Mesodermal cell (in vitro differentiated cells): ENCODE measurements around the gene NOS1.

ENCODE experiments used
- H3K27ac ChIP-seq: 2 replicates; pipeline ENCODE4 v1.7.0; 2013; ENCODE audit warnings: mild to moderate bottlenecking, low read depth, low read length, moderate library complexity; ENCODE audit not compliant: severe bottlenecking
- H3K36me3 ChIP-seq: 2 replicates; pipeline ENCODE4 v1.7.1; 2013; ENCODE audit warnings: mild to moderate bottlenecking, low read length, moderate library complexity; ENCODE audit not compliant: control insufficient read depth, insufficient read depth
- H3K4me1 ChIP-seq: one replicate; pipeline ENCODE4 v1.7.1; 2013; ENCODE audit warnings: mild to moderate bottlenecking, low read length; ENCODE audit not compliant: insufficient read depth, control insufficient read depth, poor library complexity, severe bottlenecking
- H3K4me3 ChIP-seq: 2 replicates; pipeline ENCODE4 v1.7.0; 2013; ENCODE audit warnings: low read length, control low read depth, mild to moderate bottlenecking; ENCODE audit not compliant: insufficient read depth, poor library complexity, severe bottlenecking; ENCODE audit errors: extremely low read depth
- H3K9me3 ChIP-seq: 2 replicates; pipeline ENCODE4 v1.7.1; 2013; ENCODE audit warnings: mild to moderate bottlenecking, low read length, moderate library complexity; ENCODE audit not compliant: control insufficient read depth
- WGBS, 2 experiments: methylation state at CpG; one replicate each; pipeline ENCODE4 v1.1.5; 2013; ENCODE audit warnings: missing lambda C conversion rate in 2 of 2; ENCODE audit not compliant: insufficient coverage in 2 of 2; 5-methylcytosine and 5-hydroxymethylcytosine counted together

NOS1 gene

GRCh38 chr12:117300174-117300573 is 61.3 kb downstream of the NOS1 start:
- no peaks in the 10 kb centered on the region for H3K36me3 ChIP-seq
- 92 to 94% methylated on average over 2 to 3 of the region's 4 CpGs for WGBS, 2 experiments
- no peak overlapping the region for H3K27ac ChIP-seq
- H3K4me1 ChIP-seq: no peaks in the 10 kb centered on the region
- no peaks in the 10 kb centered on the region for H3K9me3 ChIP-seq
- H3K4me3 ChIP-seq: no peak overlapping the region

GRCh38 chr12:117298648-117299225 is 62.7 kb downstream of the NOS1 start:
- WGBS, 2 experiments: 85 to 93% methylated on average over 6 to 9 of the region's 11 CpGs
- Histone ChIP-seq H3K4me3 (no peak overlapping the region), H3K36me3 (no peaks in the 10 kb centered on the region), H3K9me3 (no peaks in the 10 kb centered on the region), H3K4me1 (no peaks in the 10 kb centered on the region), H3K27ac (no peak overlapping the region)

DNA sequence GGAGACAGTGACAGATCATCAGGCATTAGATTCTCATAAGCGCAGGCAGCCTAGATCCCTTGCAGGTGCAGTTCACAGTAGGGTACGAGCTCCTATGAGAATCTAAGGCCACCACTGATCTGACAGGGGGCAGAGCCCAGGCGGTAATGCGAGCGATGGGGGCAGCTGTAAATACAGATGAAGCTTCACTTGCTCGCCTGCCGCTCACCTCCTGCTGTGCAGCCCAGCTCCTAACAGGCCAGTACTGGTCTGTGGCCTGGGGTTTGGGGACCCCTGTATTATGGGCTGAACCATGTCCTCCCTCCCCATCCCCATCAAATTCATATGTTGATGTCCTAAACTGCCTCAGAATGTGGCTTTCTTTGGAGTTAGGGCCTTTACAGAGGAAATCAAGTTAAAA is 63.2 kb downstream of the NOS1 start:
- 90 to 91% methylated on average over 5 to 7 of the region's 7 CpGs for WGBS, 2 experiments
- Histone ChIP-seq H3K36me3 (no peaks in the 10 kb centered on the region), H3K4me3 (no peak overlapping the region), H3K9me3 (no peaks in the 10 kb centered on the region), H3K4me1 (no peaks in the 10 kb centered on the region), H3K27ac (no peak overlapping the region)

DNA sequence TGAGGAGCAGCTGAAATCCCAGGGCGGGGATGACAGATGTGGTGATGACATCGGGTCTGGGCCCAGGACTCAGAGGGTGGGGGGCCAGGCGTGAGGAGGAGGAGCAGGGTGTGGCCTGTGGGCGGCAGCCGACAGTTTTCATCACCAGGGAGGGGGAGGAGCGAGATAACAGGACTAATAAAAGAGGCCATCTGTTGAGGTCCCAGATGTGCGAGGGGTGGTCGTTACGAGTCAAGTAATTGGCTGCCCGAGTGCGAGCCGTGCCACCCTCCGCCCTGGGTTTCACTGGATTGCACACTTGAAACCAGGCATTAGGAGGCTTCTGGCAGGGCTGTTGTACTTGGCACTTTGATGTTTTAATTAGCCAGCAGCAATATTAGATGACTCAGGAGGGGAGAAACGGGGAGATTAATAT is 67.2 kb downstream of the NOS1 start:
- Histone ChIP-seq H3K9me3 (no peaks in the 10 kb centered on the region), H3K4me3 (no peak overlapping the region), H3K4me1 (no peaks in the 10 kb centered on the region), H3K36me3 (no peaks in the 10 kb centered on the region), H3K27ac (no peak overlapping the region)
- 68 to 80% methylated on average over 12 to 14 of the region's 14 CpGs for WGBS, 2 experiments

DNA sequence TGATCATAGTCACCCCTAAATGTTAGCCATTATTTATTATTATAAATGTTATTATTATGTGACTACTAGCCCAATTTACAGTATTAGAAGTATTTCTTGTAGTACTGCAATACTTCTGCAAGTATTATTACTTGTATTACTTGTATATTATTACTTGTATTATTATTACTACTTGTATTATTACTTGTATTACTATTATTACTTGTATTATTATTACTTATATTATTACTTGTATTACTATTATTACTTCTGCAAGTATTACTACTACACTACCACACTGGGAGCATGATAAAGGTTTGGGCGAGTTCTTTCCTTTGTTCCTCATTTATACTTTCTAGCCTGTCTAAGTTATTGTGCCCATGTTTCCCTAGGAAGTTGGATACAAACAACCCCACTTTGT is 67.9 kb downstream of the NOS1 start:
- Histone ChIP-seq H3K36me3 (no peaks in the 10 kb centered on the region), H3K4me3 (no peak overlapping the region), H3K4me1 (no peaks in the 10 kb centered on the region), H3K27ac (no peak overlapping the region), H3K9me3 (no peaks in the 10 kb centered on the region)
- WGBS, 2 experiments: 83% methylated on average over 1 of the region's 1 CpG; no CpG with 5 or more reads in 1 of the 2 experiments

- Histone ChIP-seq H3K27ac (no peak overlapping the region), H3K4me3 (no peak overlapping the region), H3K4me1 (no peaks in the 10 kb centered on the region), H3K9me3 (no peaks in the 10 kb centered on the region), H3K36me3 (no peaks in the 10 kb centered on the region)
- 84 to 92% methylated on average over 3 of the region's 3 CpGs for WGBS, 2 experiments
Measured at GRCh38 chr12:117292688-117293087, 68.7 kb downstream of the NOS1 start.

DNA sequence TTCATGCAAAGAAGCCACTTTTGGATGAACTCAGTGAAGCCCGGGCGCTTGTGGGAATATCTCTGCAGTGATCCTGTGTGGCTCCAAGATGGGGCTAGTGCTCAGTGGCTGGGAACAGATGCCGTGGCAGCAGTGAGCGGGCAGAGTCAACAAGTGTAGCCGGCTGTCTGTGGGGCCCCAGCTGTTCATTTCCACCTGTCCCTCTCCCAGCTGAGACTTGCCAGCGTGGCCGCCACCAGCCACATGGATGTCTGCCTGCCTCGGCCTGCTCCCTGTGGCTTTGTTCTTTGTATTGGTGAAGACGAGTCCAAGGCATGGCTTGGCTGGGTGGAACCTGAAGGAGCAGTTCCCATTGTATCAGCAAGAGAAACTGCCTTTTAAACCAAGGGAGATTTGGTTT is 77.3 kb downstream of the NOS1 start:
- Histone ChIP-seq H3K4me3 (no peak overlapping the region), H3K36me3 (no peaks in the 10 kb centered on the region), H3K27ac (no peak overlapping the region), H3K9me3 (no peaks in the 10 kb centered on the region), H3K4me1 (no peaks in the 10 kb centered on the region)
- WGBS, 2 experiments: 90 to 91% methylated on average over 6 to 8 of the region's 9 CpGs

- 82 to 87% methylated on average over 2 to 4 of the region's 5 CpGs for WGBS, 2 experiments
- no peak overlapping the region for H3K4me3 ChIP-seq
- no peaks in the 10 kb centered on the region for H3K9me3 ChIP-seq
- H3K36me3 ChIP-seq: no peaks in the 10 kb centered on the region
- no peaks in the 10 kb centered on the region for H3K4me1 ChIP-seq
- H3K27ac ChIP-seq: no peak overlapping the region
Measured at GRCh38 chr12:117282490-117282889, 78.9 kb downstream of the NOS1 start.

- no peak overlapping the region for H3K4me3 ChIP-seq
- H3K36me3 ChIP-seq: no peaks in the 10 kb centered on the region
- H3K27ac ChIP-seq: no peak overlapping the region
- no peaks in the 10 kb centered on the region for H3K4me1 ChIP-seq
- WGBS, 2 experiments: 87 to 90% methylated on average over 6 to 7 of the region's 8 CpGs
- no peaks in the 10 kb centered on the region for H3K9me3 ChIP-seq
Measured at GRCh38 chr12:117280019-117280680, 81.3 kb downstream of the NOS1 start.

- WGBS, 2 experiments: 49 to 52% methylated on average over 8 of the region's 8 CpGs
- H3K4me1 ChIP-seq: no peaks in the 10 kb centered on the region
- no peak overlapping the region for H3K4me3 ChIP-seq
- H3K36me3 ChIP-seq: no peaks in the 10 kb centered on the region
- H3K9me3 ChIP-seq: no peaks in the 10 kb centered on the region
- H3K27ac ChIP-seq: no peak overlapping the region
Measured at GRCh38 chr12:117279606-117280005, 81.8 kb downstream of the NOS1 start.

DNA sequence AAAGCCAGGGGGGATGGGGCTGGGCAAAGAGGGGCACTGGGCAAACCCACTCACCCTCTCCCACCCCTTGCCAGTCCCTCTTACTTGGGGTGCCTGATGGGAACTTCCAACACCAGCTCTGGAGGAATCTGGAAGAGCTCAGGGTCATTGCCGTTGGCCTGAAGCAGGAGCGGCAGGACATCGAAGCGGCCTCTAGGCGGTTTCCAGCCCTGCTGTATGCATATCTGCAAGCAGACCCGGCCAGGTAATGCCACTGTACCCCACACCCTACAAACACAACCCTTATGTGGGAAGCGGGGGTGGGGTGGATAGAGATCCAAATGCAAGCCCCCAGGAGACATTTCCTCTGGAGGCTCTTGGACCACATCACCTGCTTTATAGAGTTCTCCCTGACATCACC is 83.6 kb downstream of the NOS1 start:
- WGBS, 2 experiments: 77 to 83% methylated on average over 2 to 4 of the region's 7 CpGs
- Histone ChIP-seq H3K4me3 (no peak overlapping the region), H3K9me3 (no peaks in the 10 kb centered on the region), H3K4me1 (no peaks in the 10 kb centered on the region), H3K27ac (no peak overlapping the region), H3K36me3 (no peaks in the 10 kb centered on the region)
